Heart right ventricle (tissue), 16 donors: ENCODE measurements around the gene EIF4E2. TPM values are rescaled to one million over a fixed set of nuclear protein-coding genes. Genes with fewer than 3 reads are reported as not detected.
A peak's percentile ranks its signal among the peaks of the same experiment; 100 is the strongest.

Experiments used
- ATAC-seq, 8 donors: fragments of 200-7000 bp; cut with Tn5 transposase; one replicate each; pipeline ENCODE4 v1.9.1; 2020; ENCODE audit warnings: mild to moderate bottlenecking in 8 of 8, moderate library complexity in 8 of 8, moderate number of reproducible peaks in 1 of 8
- DNase-seq, 2 donors: peaks; one replicate each; pipeline ENCODE4 v3.0.0-alpha.2; 2020
- H3K27ac ChIP-seq, 10 donors: fragments of 200-600 bp; sonication (generic) in 2 of 10; one replicate each; pipeline versions ENCODE4 v1.5.0 to v1.8.0; 2020 to 2022; ENCODE audit warnings: mild to moderate bottlenecking in 3 of 10
- H3K27me3 ChIP-seq, 7 donors: fragments of 200-600 bp; one replicate each; pipeline ENCODE4 v1.8.0; 2021 to 2022; ENCODE audit warnings: mild to moderate bottlenecking in 2 of 7
- H3K36me3 ChIP-seq, 9 donors: fragments of 200-600 bp; sonication (generic) in 1 of 9; one replicate each; pipeline versions ENCODE4 v1.5.0 to v1.8.0; 2020 to 2022; ENCODE audit warnings: mild to moderate bottlenecking in 2 of 9
- H3K4me1 ChIP-seq, 9 donors: fragments of 200-600 bp; sonication (generic) in 1 of 9; one replicate each; pipeline versions ENCODE4 v1.5.0 to v1.8.0; 2020 to 2022; ENCODE audit warnings: mild to moderate bottlenecking in 4 of 9
- H3K4me3 ChIP-seq, 10 donors: fragments of 200-600 bp; sonication (generic) in 2 of 10; one replicate each; pipeline versions ENCODE4 v1.5.0 to v1.8.0; 2020 to 2022; ENCODE audit warnings: mild to moderate bottlenecking in 7 of 10, moderate library complexity in 2 of 10
- H3K9me3 ChIP-seq, 11 donors: fragments of 200-600 bp in 10 of 11; sonication (generic) in 2 of 11; one replicate each; pipeline versions ENCODE4 v1.5.0 to v1.8.0; 2013 to 2022; ENCODE audit warnings: mild to moderate bottlenecking in 2 of 11, control low read depth in 1 of 11, moderate library complexity in 1 of 11
- CTCF ChIP-seq, 9 donors: fragments of 200-600 bp; sonication (generic) in 2 of 9; IDR thresholded peaks; one replicate each; pipeline versions ENCODE4 v1.5.0 to v1.8.0; 2021 to 2022; ENCODE audit warnings: antibody characterized with exemption in 9 of 9, mild to moderate bottlenecking in 5 of 9, moderate library complexity in 1 of 9
- WGBS, 2 donors: extraction: QIAGEN DNeasy Blood & Tissue Kit; methylation state at CpG; one replicate each; pipeline ENCODE4 v1.1.7; 2013; ENCODE audit warnings: inconsistent platforms in 1 of 2; 5-methylcytosine and 5-hydroxymethylcytosine counted together
- intact Hi-C, 10 donors: fragments of 100-400 bp; cut with DNase I; formaldehyde crosslinking; loops; one replicate each; pipeline versions ENCODE4 v1.11.1 to v1.14.2; 2022
- polyA plus RNA-seq, 2 donors: library from polyadenylated mRNA; stranded (reverse); fragments of 200-250 nt; gene quantifications; one replicate each; pipeline ENCODE4 v1.2.3, GENCODE V29; 2013
- total RNA-seq, 10 donors: library from RNA; stranded (reverse); fragmentation: NEBNext Ultra II Directional in 3 of 10; extraction: Animal tissue kit (Norgen Biotek cat#: 25700) in 3 of 10; gene quantifications; one replicate each; pipeline versions ENCODE4 v1.2.1 to v1.2.4, GENCODE V29; 2021 to 2023
- donor health status: Arrhythmogenic right ventricular cardiomyopathy.
- donor health status: ischemic (EF 13 %, LVEDD 7.1; RV severe dilation, severe dysfunction).
- donor health status: healthy with polysubstance abuse.
- donor health status: DM: no; HTN: yes; CAD: no.
- donor health status: DM: no; HTN: no; CAD: no.
- donor health status: ischemic (EF 25% LVEDD 6.9; RV normal size, moderate dysfunction).
- donor health status: ischemic (EF 25% LVEDD 5.7; RV mildly dilated, moderate dysfunction).
- donor health status: healthy.
- donor health status: DM: yes; HTN: yes; CAD: no.
- donor health status: Ischemic cardiomyopathy.
- donor health status: ischemic (EF 35%, LVEDD 5.7; RV mildly dilated, moderate dysfunction).
- donor health status: nonischemic (EF 11% LVEDD 7.7; RV severe dilation, severe dysfunction).
- donor health status: DM: yes; HTN: yes; CAD: no.
- donor health status: PGD.
- donor health status: ischemic (EF 29% LVEDD 5.4; RV normal size, mild dysfunction).
- donor health status: nonischemic (EF 23%, LVEDD 6.1; RV moderate dilation, normal function).

The EIF4E2 gene
- total and polyA plus RNA-seq, 12 donors, result 30.3 to 58.1 (median 40.2) TPM

GRCh38 chr2:232525791-232526371 is 24.6 kb upstream of the EIF4E2 start, which contains the start of gene CHRND:
Gene CHRND, plus strand, starts transcription at chr2:232526160. Its CDS starts 56 bp downstream, at chr2:232526216.
- Histone ChIP-seq H3K4me3 (no peak within 1 kb of the TSS), H3K27me3 (peaks cover 20 to 60% (median 53%) of the 10 kb centered on the region in 7 donors), H3K36me3 (no peaks in the 10 kb centered on the region), H3K9me3 (no peaks in the 10 kb centered on the region), H3K27ac (no peak within 1 kb of the TSS), H3K4me1 (peaks cover 5 to 39% (median 31%) of the 10 kb centered on the region in 9 donors)
- TF ChIP-seq CTCF (IDR thresholded peaks at IDR 0.05), result no peak
- WGBS, 2 donors, result 16 to 19% methylated on average over 18 of the region's 18 CpGs
- intact Hi-C loops, result loop anchor here in 6 of 10 donors (10.0 kb wide), 2 partner anchors 81 to 621 kb away; no protein-coding TSS in a partner anchor
- DNase-seq (peak; percentile 20 to 50), ATAC-seq (peak; percentile 34 to 68 (median 48))

GRCh38 chr2:232526372-232526941 is 24.0 kb upstream of the EIF4E2 start:
- intact Hi-C loops, result loop anchor here in 6 of 10 donors (10.0 kb wide), 2 partner anchors 82 to 622 kb away; no protein-coding TSS in a partner anchor
- Histone ChIP-seq H3K27ac (no peak overlapping the region), H3K4me1 (peaks cover 5 to 39% (median 31%) of the 10 kb centered on the region in 9 donors), H3K36me3 (no peaks in the 10 kb centered on the region), H3K4me3 (no peak overlapping the region), H3K27me3 (peaks cover 20 to 55% (median 47%) of the 10 kb centered on the region in 7 donors), H3K9me3 (no peaks in the 10 kb centered on the region)
- ATAC-seq, result no peak
- TF ChIP-seq CTCF (IDR thresholded peaks at IDR 0.05), result no peak
- no peak for DNase-seq
- WGBS, 2 donors, result 64 to 71% methylated on average over 13 of the region's 13 CpGs

GRCh38 chr2:232527905-232528470 is 22.5 kb upstream of the EIF4E2 start:
- DNase-seq (no peak), ATAC-seq (no peak)
- H3K36me3 ChIP-seq, result no peaks in the 10 kb centered on the region
- H3K27me3 ChIP-seq, result peaks cover 4 to 39% (median 32%) of the 10 kb centered on the region in 7 donors
- H3K27ac ChIP-seq, result no peak overlapping the region
- WGBS, 2 donors, result 67 to 69% methylated on average over 6 of the region's 6 CpGs
- H3K9me3 ChIP-seq, result no peaks in the 10 kb centered on the region
- intact Hi-C loops, result loop anchor here in 6 of 10 donors (10.0 kb wide), 2 partner anchors 83 to 623 kb away; no protein-coding TSS in a partner anchor
- TF ChIP-seq CTCF (IDR thresholded peaks at IDR 0.05), result no peak
- no peak overlapping the region for H3K4me3 ChIP-seq
- peaks cover 0 to 29% (median 21%) of the 10 kb centered on the region in 9 donors for H3K4me1 ChIP-seq

DNA sequence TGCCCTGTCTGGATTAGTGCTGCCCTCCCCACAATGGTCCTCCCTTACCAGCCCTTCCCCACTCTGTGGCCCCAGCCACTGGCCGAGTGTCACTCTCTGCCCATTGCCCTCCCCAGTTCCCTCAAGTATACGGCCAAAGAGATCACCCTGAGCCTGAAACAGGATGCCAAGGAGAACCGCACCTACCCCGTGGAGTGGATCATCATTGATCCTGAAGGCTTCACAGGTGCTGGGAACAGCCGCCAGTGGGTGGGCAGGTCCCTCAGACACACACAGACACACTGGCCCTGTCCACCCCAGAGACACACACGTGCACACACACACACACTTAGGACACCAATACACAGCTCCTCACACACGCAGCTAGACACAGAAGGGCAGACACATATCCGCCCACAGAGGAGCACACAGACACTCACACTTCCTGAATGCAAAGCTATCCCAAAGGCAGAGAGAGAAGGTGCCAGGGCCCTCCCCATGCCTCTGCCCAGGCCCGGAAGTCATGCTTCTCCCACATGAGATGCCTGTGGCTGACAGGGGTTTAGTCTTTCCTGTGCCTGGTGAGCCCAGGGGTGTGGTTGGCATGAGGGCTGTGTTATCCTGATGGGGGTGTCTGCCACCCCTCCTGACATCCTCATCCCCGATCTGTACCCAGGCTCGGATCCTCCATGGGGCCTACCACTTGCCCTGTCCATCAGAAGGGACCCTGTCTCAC is 21.6 kb upstream of the EIF4E2 start:
- DNase-seq, result peak in 1 of 2 donors; percentile 2

More for the DNA sequence above, 21.6 kb upstream of the EIF4E2 start:
- intact Hi-C loops, result loop anchor here in 6 of 10 donors (10.0 kb wide), 2 partner anchors 84 to 624 kb away; no protein-coding TSS in a partner anchor
- no peak for TF ChIP-seq CTCF (IDR thresholded peaks at IDR 0.05)
- H3K27ac ChIP-seq, result no peak overlapping the region
- no peaks in the 10 kb centered on the region for H3K9me3 ChIP-seq
- H3K36me3 ChIP-seq, result no peaks in the 10 kb centered on the region
- no peak for ATAC-seq
- WGBS, 2 donors, result 76 to 82% methylated on average over 11 of the region's 11 CpGs
- no peak overlapping the region for H3K4me3 ChIP-seq
- peaks cover 0 to 20% (median 13%) of the 10 kb centered on the region in 9 donors for H3K4me1 ChIP-seq
- peaks cover 0 to 30% (median 23%) of the 10 kb centered on the region in 7 donors for H3K27me3 ChIP-seq
